Trophoblast cell (in vitro differentiated cells and primary cell): Measurements from ENCODE around the gene MYT1.

Experiments used
- DNase-seq, 2 donors: peaks; one replicate each; pipeline ENCODE4 v3.0.0-alpha.2; 2016
- H2AFZ ChIP-seq: 2 replicates; pipeline ENCODE4 v1.6.1; 2013; ENCODE audit warnings: low read length, moderate library complexity, mild to moderate bottlenecking; ENCODE audit not compliant: insufficient read depth, poor library complexity
- H2AK5ac ChIP-seq: 2 replicates; pipeline ENCODE4 v1.6.1; 2013; ENCODE audit warnings: mild to moderate bottlenecking, low read length
- H2BK120ac ChIP-seq: 2 replicates; pipeline ENCODE4 v1.6.1; 2013; ENCODE audit warnings: low read length, mild to moderate bottlenecking, moderate library complexity; ENCODE audit not compliant: insufficient read depth, poor library complexity
- H2BK12ac ChIP-seq: 2 replicates; pipeline ENCODE4 v1.6.1; 2013; ENCODE audit warnings: mild to moderate bottlenecking, low read length, moderate library complexity
- H2BK5ac ChIP-seq: 2 replicates; pipeline ENCODE4 v1.6.1; 2013; ENCODE audit warnings: low read length, low read depth, moderate library complexity, mild to moderate bottlenecking; ENCODE audit not compliant: poor library complexity
- H3K14ac ChIP-seq: 2 replicates; pipeline ENCODE4 v1.6.1; 2013; ENCODE audit warnings: mild to moderate bottlenecking, low read length
- H3K18ac ChIP-seq: 2 replicates; pipeline ENCODE4 v1.6.1; 2013; ENCODE audit warnings: mild to moderate bottlenecking, low read length
- H3K23ac ChIP-seq: 2 replicates; pipeline ENCODE4 v1.6.1; 2013; ENCODE audit warnings: low read length
- H3K27ac ChIP-seq: 2 replicates; pipeline ENCODE4 v1.5.1; 2013; ENCODE audit warnings: low read depth, mild to moderate bottlenecking, inconsistent platforms, low read length, moderate library complexity
- H3K27me3 ChIP-seq: 2 replicates; pipeline ENCODE4 v1.6.1; 2013; ENCODE audit warnings: inconsistent platforms, mild to moderate bottlenecking, low read length, moderate library complexity; ENCODE audit not compliant: insufficient read depth
- H3K36me3 ChIP-seq, 2 experiments: 1 replicate in 1 of 2; 2 replicates in 1 of 2; pipeline ENCODE4 v1.6.1; 2013; ENCODE audit warnings: low read length in 2 of 2, mild to moderate bottlenecking in 2 of 2, moderate library complexity in 1 of 2; ENCODE audit not compliant: insufficient read depth in 2 of 2, control insufficient read depth in 1 of 2
- H3K4ac ChIP-seq: 2 replicates; pipeline ENCODE4 v1.6.1; 2013; ENCODE audit warnings: low read depth, mild to moderate bottlenecking, low read length, moderate library complexity
- H3K4me1 ChIP-seq, 2 experiments: 1 replicate in 1 of 2; 2 replicates in 1 of 2; pipeline ENCODE4 v1.6.1; 2013; ENCODE audit warnings: low read length in 2 of 2, mild to moderate bottlenecking in 2 of 2, moderate library complexity in 1 of 2; ENCODE audit not compliant: insufficient read depth in 2 of 2, control insufficient read depth in 1 of 2
- H3K4me2 ChIP-seq: 2 replicates; pipeline ENCODE4 v1.6.1; 2013; ENCODE audit warnings: inconsistent platforms, mild to moderate bottlenecking, low read length, moderate library complexity
- H3K4me3 ChIP-seq: 2 replicates; pipeline ENCODE4 v1.5.1; 2013; ENCODE audit warnings: mild to moderate bottlenecking, low read depth, low read length, inconsistent platforms
- H3K79me1 ChIP-seq: one replicate; pipeline ENCODE4 v1.6.1; 2013; ENCODE audit warnings: low read length
- H3K79me2 ChIP-seq: 2 replicates; pipeline ENCODE4 v1.6.1; 2013; ENCODE audit warnings: low read length, mild to moderate bottlenecking; ENCODE audit not compliant: control insufficient read depth, insufficient read depth, poor library complexity
- H3K9ac ChIP-seq: 2 replicates; pipeline ENCODE4 v1.6.1; 2013; ENCODE audit warnings: mild to moderate bottlenecking, low read length
- H3K9me3 ChIP-seq: 2 replicates; pipeline ENCODE4 v1.6.1; 2013; ENCODE audit warnings: low read depth, mild to moderate bottlenecking, control low read depth, inconsistent platforms, low read length; ENCODE audit not compliant: insufficient read depth
- H4K12ac ChIP-seq: 2 replicates; pipeline ENCODE4 v1.6.1; 2013; ENCODE audit warnings: low read depth, mild to moderate bottlenecking, low read length, moderate library complexity
- H4K8ac ChIP-seq: 2 replicates; pipeline ENCODE4 v1.6.1; 2013; ENCODE audit warnings: low read depth, mild to moderate bottlenecking, low read length, moderate library complexity
- H4K91ac ChIP-seq: one replicate; pipeline ENCODE4 v1.6.1; 2013; ENCODE audit warnings: low read depth, mild to moderate bottlenecking, low read length, moderate library complexity
- whole genome bisulfite sequencing: extraction: QIAGEN DNeasy Blood & Tissue Kit; methylation state at CpG from one replicate; pipeline ENCODE4 v1.1.7; 2013; ENCODE audit warnings: missing lambda C conversion rate; ENCODE audit not compliant: insufficient read length, insufficient coverage; ENCODE audit errors: extremely low coverage; 5-methylcytosine and 5-hydroxymethylcytosine counted together

Gene MYT1

GRCh38 chr20:64220420-64220819 lies 56.2 kb downstream of the MYT1 start:
- H3K4ac ChIP-seq, result no peak overlapping the region
- H2AFZ ChIP-seq, result no peak overlapping the region
- H3K18ac ChIP-seq, result no peak overlapping the region
- no peak overlapping the region for H2BK5ac ChIP-seq
- H3K79me1 ChIP-seq, result no peaks in the 10 kb centered on the region
- DNase-seq, result no peak
- H3K27me3 ChIP-seq, result no peaks in the 10 kb centered on the region
- H3K4me3 ChIP-seq, result no peak overlapping the region
- no peak overlapping the region for H2BK12ac ChIP-seq
- no peak overlapping the region for H3K4me2 ChIP-seq
- no CpG with 5 or more reads among the region's 8 CpGs for WGBS
- H4K8ac ChIP-seq, result no peak overlapping the region
- no peak overlapping the region for H3K14ac ChIP-seq
- H3K23ac ChIP-seq, result no peak overlapping the region
- H4K12ac ChIP-seq, result no peak overlapping the region
- peaks cover 0 to 4% of the 10 kb centered on the region in 2 experiments for H3K4me1 ChIP-seq
- no peaks in the 10 kb centered on the region for H3K79me2 ChIP-seq
- H3K36me3 ChIP-seq, result no peaks in the 10 kb centered on the region
- H3K9me3 ChIP-seq, result no peaks in the 10 kb centered on the region
- no peak overlapping the region for H4K91ac ChIP-seq
- H3K9ac ChIP-seq, result no peak overlapping the region
- H3K27ac ChIP-seq, result no peak overlapping the region
- H2BK120ac ChIP-seq, result no peak overlapping the region
- no peak overlapping the region for H2AK5ac ChIP-seq

GRCh38 chr20:64220891-64221527 lies 56.8 kb downstream of the MYT1 start:
- peaks cover 0 to 4% of the 10 kb centered on the region in 2 experiments for H3K4me1 ChIP-seq
- no peak for DNase-seq
- H3K14ac ChIP-seq, result no peak overlapping the region
- H2BK12ac ChIP-seq, result no peak overlapping the region
- no peak overlapping the region for H2BK5ac ChIP-seq
- no peaks in the 10 kb centered on the region for H3K27me3 ChIP-seq
- H3K36me3 ChIP-seq, result no peaks in the 10 kb centered on the region
- H3K18ac ChIP-seq, result no peak overlapping the region
- H2AFZ ChIP-seq, result no peak overlapping the region
- no peak overlapping the region for H2AK5ac ChIP-seq
- H3K4ac ChIP-seq, result no peak overlapping the region
- no peaks in the 10 kb centered on the region for H3K79me2 ChIP-seq
- no peak overlapping the region for H4K8ac ChIP-seq
- no CpG with 5 or more reads among the region's 17 CpGs for WGBS
- no peak overlapping the region for H4K12ac ChIP-seq
- no peak overlapping the region for H4K91ac ChIP-seq
- H3K9ac ChIP-seq, result no peak overlapping the region
- H3K79me1 ChIP-seq, result no peaks in the 10 kb centered on the region
- no peak overlapping the region for H3K4me3 ChIP-seq
- H3K23ac ChIP-seq, result no peak overlapping the region
- H3K9me3 ChIP-seq, result no peaks in the 10 kb centered on the region
- no peak overlapping the region for H3K4me2 ChIP-seq
- no peak overlapping the region for H2BK120ac ChIP-seq
- no peak overlapping the region for H3K27ac ChIP-seq

GRCh38 chr20:64222291-64222735 lies 58.1 kb downstream of the MYT1 start:
- H4K12ac ChIP-seq, result no peak overlapping the region
- no peak overlapping the region for H2AK5ac ChIP-seq
- no peaks in the 10 kb centered on the region for H3K79me2 ChIP-seq
- no peaks in the 10 kb centered on the region for H3K27me3 ChIP-seq
- H3K23ac ChIP-seq, result no peak overlapping the region
- H3K36me3 ChIP-seq, result no peaks in the 10 kb centered on the region
- DNase-seq, result peak; percentile 32 to 33
- H2BK5ac ChIP-seq, result no peak overlapping the region
- H3K18ac ChIP-seq, result no peak overlapping the region
- no peak overlapping the region for H3K27ac ChIP-seq
- H3K4me2 ChIP-seq, result no peak overlapping the region
- no peak overlapping the region for H3K4ac ChIP-seq
- H3K14ac ChIP-seq, result no peak overlapping the region
- H3K79me1 ChIP-seq, result no peaks in the 10 kb centered on the region
- no peak overlapping the region for H2BK12ac ChIP-seq
- WGBS, result no CpG with 5 or more reads among the region's 5 CpGs
- H2AFZ ChIP-seq, result no peak overlapping the region
- H4K8ac ChIP-seq, result no peak overlapping the region
- no peak overlapping the region for H3K9ac ChIP-seq
- H3K4me1 ChIP-seq, result peaks cover 0 to 4% of the 10 kb centered on the region in 2 experiments
- H3K4me3 ChIP-seq, result no peak overlapping the region
- H2BK120ac ChIP-seq, result no peak overlapping the region
- H4K91ac ChIP-seq, result no peak overlapping the region
- peaks cover 2% of the 10 kb centered on the region for H3K9me3 ChIP-seq

- no peak overlapping the region for H2AFZ ChIP-seq
- no peak overlapping the region for H2BK120ac ChIP-seq
- no peaks in the 10 kb centered on the region for H3K36me3 ChIP-seq
- no peak overlapping the region for H4K12ac ChIP-seq
- no peak overlapping the region for H3K9ac ChIP-seq
- H3K27me3 ChIP-seq, result no peaks in the 10 kb centered on the region
- H3K4me3 ChIP-seq, result no peak overlapping the region
- no peak overlapping the region for H3K4me2 ChIP-seq
- no peak overlapping the region for H3K4ac ChIP-seq
- no peak overlapping the region for H3K27ac ChIP-seq
- no peak for DNase-seq
- no peaks in the 10 kb centered on the region for H3K79me1 ChIP-seq
- H3K4me1 ChIP-seq, result peaks cover 0 to 4% of the 10 kb centered on the region in 2 experiments
- H3K14ac ChIP-seq, result no peak overlapping the region
- H3K18ac ChIP-seq, result no peak overlapping the region
- H2AK5ac ChIP-seq, result no peak overlapping the region
- no peaks in the 10 kb centered on the region for H3K79me2 ChIP-seq
- no peak overlapping the region for H3K23ac ChIP-seq
- H2BK12ac ChIP-seq, result no peak overlapping the region
- no peak overlapping the region for H4K91ac ChIP-seq
- H3K9me3 ChIP-seq, result peaks cover 5% of the 10 kb centered on the region
- H4K8ac ChIP-seq, result no peak overlapping the region
- H2BK5ac ChIP-seq, result no peak overlapping the region
- WGBS, result no CpG with 5 or more reads among the region's 20 CpGs
These were observed 58.7 kb downstream of the MYT1 start for GRCh38 chr20:64222851-64223525.
